ENCODE measurements around the gene MYL10. TPM values are rescaled to one million over a fixed set of nuclear protein-coding genes. Genes with fewer than 3 reads are reported as not detected.

The MYL10 gene
- total RNA-seq, 4 donors from 2014 or later: not detected

DNA sequence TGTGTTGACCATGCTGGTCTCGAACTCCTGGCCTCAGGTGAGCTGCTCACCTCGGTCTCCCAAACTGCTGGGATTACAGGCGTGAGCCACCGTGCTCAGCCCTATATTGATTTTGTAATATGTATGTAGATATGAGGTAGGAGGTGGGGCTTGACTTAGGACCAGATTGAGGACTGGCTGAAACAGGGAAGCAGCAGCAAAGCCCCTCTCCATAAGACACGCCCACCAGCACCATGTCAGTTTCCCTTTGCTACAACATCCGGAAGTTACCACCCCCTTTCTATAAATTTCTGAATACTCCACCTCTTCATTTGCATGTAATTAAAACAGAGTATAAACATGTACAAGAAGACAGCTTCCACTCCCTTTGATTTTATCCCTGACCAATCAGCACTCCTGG is 47.9 kb upstream of the MYL10 start:
- Histone ChIP-seq H3K27me3 (no peaks in the 10 kb centered on the region), H3K4me3 (no peak overlapping the region), H3K36me3 (no peaks in the 10 kb centered on the region), H3K27ac (no peak overlapping the region), H3K9me3 (no peaks in the 10 kb centered on the region), H3K4me1 (peaks cover 0 to 7% (median 0%) of the 10 kb centered on the region in 4 donors)
- intact Hi-C loops (cut with DNase I; ENCODE audit: low total_unique reads): loop anchor here (5.0 kb wide), 1 partner anchor 565 kb away; no protein-coding TSS in a partner anchor
- 55 to 74% methylated on average over 2 to 6 of the region's 6 CpGs for WGBS, 2 donors (ENCODE audit: low coverage in 1 of 2)
- in situ Hi-C loops (cut with MboI; ENCODE audit: low pct_ligation_motif_present in 1 of 4, low pct_unique_long_range_greater_than_20kb in 1 of 4, low sequenced_read_pairs in 3 of 4): loop anchor here in 2 of 4 donors (25.0 kb wide), 1 partner anchor 560 kb away; no protein-coding TSS in a partner anchor
- no peak for DNase-seq
- TF ChIP-seq, protein P1, sequence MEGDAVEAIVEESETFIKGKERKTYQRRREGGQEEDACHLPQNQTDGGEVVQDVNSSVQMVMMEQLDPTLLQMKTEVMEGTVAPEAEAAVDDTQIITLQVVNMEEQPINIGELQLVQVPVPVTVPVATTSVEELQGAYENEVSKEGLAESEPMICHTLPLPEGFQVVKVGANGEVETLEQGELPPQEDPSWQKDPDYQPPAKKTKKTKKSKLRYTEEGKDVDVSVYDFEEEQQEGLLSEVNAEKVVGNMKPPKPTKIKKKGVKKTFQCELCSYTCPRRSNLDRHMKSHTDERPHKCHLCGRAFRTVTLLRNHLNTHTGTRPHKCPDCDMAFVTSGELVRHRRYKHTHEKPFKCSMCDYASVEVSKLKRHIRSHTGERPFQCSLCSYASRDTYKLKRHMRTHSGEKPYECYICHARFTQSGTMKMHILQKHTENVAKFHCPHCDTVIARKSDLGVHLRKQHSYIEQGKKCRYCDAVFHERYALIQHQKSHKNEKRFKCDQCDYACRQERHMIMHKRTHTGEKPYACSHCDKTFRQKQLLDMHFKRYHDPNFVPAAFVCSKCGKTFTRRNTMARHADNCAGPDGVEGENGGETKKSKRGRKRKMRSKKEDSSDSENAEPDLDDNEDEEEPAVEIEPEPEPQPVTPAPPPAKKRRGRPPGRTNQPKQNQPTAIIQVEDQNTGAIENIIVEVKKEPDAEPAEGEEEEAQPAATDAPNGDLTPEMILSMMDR (IDR thresholded peaks at IDR 0.05): no peak
- no peak for TF ChIP-seq EP300 (IDR thresholded peaks at IDR 0.05; ENCODE audit: low read depth)
- TF ChIP-seq POLR2A (IDR thresholded peaks at IDR 0.05): no peak
- no peak for TF ChIP-seq POLR2AphosphoS5 (IDR thresholded peaks at IDR 0.05)

DNA sequence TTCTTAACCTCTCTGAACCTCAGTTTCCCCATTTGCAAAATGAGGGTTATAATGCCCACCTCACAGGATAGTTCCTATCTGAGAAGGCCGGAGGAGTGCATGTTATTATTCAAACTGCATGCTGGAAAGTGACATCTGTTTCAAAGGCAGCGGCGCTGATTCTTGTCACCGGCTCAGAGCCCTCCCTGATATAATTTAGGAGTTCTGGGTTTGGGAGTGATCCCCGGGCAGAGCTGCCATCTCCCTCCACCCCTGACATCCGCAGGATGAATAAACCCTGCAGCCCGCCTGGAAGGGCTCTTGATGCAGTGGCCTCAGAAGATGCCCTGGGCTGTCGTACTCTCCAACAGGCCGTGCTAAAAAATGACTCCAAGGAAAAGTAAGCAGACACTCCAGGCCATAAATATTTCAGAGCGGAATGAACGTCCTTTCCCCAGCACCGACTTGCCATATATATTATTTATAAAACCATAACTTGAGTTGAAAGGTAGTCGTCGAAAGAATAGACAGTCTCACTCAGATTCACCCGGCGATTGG is 47.0 kb upstream of the MYL10 start:
- 82 to 97% methylated on average over 6 to 16 of the region's 16 CpGs for WGBS, 2 donors (ENCODE audit: low coverage in 1 of 2)
- no peak overlapping the region for H3K27ac ChIP-seq
- no peak for DNase-seq
- H3K4me3 ChIP-seq: no peak overlapping the region
- H3K4me1 ChIP-seq: peaks cover 0 to 2% (median 0%) of the 10 kb centered on the region in 4 donors
- in situ Hi-C loops (cut with MboI; ENCODE audit: low pct_ligation_motif_present in 1 of 4, low pct_unique_long_range_greater_than_20kb in 1 of 4, low sequenced_read_pairs in 3 of 4) (loop anchor here in 2 of 4 donors (25.0 kb wide), 1 partner anchor 561 kb away; no protein-coding TSS in a partner anchor), intact Hi-C loops (cut with DNase I; ENCODE audit: low total_unique reads) (loop anchor here (5.0 kb wide), 1 partner anchor 566 kb away; no protein-coding TSS in a partner anchor)
- no peaks in the 10 kb centered on the region for H3K27me3 ChIP-seq
- TF ChIP-seq EP300 (IDR thresholded peaks at IDR 0.05; ENCODE audit: low read depth) (no peak), POLR2A (IDR thresholded peaks at IDR 0.05) (no peak), POLR2AphosphoS5 (IDR thresholded peaks at IDR 0.05) (no peak)
- TF ChIP-seq, protein P1 (IDR thresholded peaks at IDR 0.05): no peak
- no peaks in the 10 kb centered on the region for H3K9me3 ChIP-seq
- H3K36me3 ChIP-seq: no peaks in the 10 kb centered on the region

DNA sequence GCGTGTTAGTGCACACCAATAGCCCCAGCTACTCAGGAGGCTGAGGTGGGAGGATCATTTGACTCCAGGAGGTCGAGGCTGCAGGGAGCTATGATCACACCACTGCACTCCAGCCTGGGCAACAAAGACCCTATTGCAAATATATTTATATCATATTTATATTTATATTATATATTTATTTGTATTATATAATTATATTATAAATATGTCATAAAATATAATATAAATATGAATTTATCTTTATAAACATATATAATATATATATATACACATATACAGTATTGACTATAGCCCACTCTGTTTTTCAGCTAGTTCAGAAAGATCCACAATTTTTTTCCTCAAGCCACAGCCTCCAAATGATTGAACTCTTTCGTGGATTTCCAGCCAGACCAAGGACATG is 45.3 kb upstream of the MYL10 start:
- no peaks in the 10 kb centered on the region for H3K36me3 ChIP-seq
- no peaks in the 10 kb centered on the region for H3K9me3 ChIP-seq
- WGBS, 2 donors (ENCODE audit: low coverage in 1 of 2): 87 to 88% methylated on average over 3 of the region's 3 CpGs
- no peaks in the 10 kb centered on the region for H3K4me1 ChIP-seq
- H3K27me3 ChIP-seq: no peaks in the 10 kb centered on the region
- H3K27ac ChIP-seq: no peak overlapping the region
- intact Hi-C loops (cut with DNase I; ENCODE audit: low total_unique reads) (no loop called here), in situ Hi-C loops (cut with MboI; ENCODE audit: low pct_ligation_motif_present in 1 of 4, low pct_unique_long_range_greater_than_20kb in 1 of 4, low sequenced_read_pairs in 3 of 4) (no loop called here)
- no peak for DNase-seq
- TF ChIP-seq EP300 (IDR thresholded peaks at IDR 0.05; ENCODE audit: low read depth) (no peak), POLR2AphosphoS5 (IDR thresholded peaks at IDR 0.05) (no peak)
- no peak overlapping the region for H3K4me3 ChIP-seq

DNA sequence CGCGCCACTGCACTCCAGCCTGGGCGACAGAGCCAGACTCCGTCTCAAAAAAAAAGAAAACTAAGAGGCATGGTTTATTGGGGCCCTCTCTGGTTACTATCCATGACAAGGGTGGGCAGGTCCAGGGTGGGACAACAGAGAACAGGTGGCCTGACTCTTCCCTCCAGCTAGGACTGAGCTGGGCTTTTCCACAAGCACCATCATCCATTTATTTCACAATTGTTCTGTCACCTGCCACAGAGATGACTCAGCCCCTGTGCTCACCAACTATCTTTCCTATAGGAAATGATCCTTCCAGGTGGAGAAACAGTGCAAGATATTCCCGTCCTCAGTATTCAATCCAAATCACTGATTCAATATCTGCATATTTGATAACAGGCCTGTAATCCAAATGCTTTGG is 44.9 kb upstream of the MYL10 start:
- DNase-seq: no peak
- Histone ChIP-seq H3K9me3 (no peaks in the 10 kb centered on the region), H3K36me3 (no peaks in the 10 kb centered on the region), H3K27me3 (no peaks in the 10 kb centered on the region), H3K27ac (no peak overlapping the region), H3K4me1 (no peaks in the 10 kb centered on the region), H3K4me3 (no peak overlapping the region)
- intact Hi-C loops (cut with DNase I; ENCODE audit: low total_unique reads) (no loop called here), in situ Hi-C loops (cut with MboI; ENCODE audit: low pct_ligation_motif_present in 1 of 4, low pct_unique_long_range_greater_than_20kb in 1 of 4, low sequenced_read_pairs in 3 of 4) (no loop called here)
- TF ChIP-seq POLR2A (IDR thresholded peaks at IDR 0.05) (no peak), POLR2AphosphoS5 (IDR thresholded peaks at IDR 0.05) (no peak), EP300 (IDR thresholded peaks at IDR 0.05; ENCODE audit: low read depth) (no peak)
- TF ChIP-seq, protein P1 (IDR thresholded peaks at IDR 0.05): no peak
- WGBS, 2 donors (ENCODE audit: low coverage in 1 of 2): 83 to 93% methylated on average over 1 to 5 of the region's 5 CpGs

DNA sequence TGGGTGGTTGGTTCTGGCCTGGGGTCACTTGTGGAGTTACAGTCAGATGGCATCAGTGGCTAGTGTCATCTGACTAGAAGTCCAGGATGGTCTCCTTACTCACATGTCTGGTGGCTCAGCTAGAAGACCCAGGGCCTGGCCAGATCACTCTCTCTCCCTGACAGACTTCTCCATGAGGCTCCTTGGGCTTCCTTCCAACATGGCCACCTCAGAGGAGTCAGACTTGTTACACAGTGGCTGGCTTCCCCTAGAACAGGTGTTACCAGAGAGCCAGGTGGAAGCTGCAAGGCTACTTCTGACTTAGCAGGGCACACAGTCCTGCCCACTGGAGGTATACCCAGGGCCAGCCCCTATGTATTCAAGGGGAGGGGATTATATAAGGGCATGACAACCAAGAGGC is 44.2 kb upstream of the MYL10 start:
- in situ Hi-C loops (cut with MboI; ENCODE audit: low pct_ligation_motif_present in 1 of 4, low pct_unique_long_range_greater_than_20kb in 1 of 4, low sequenced_read_pairs in 3 of 4): no loop called here
- Histone ChIP-seq H3K4me1 (no peaks in the 10 kb centered on the region), H3K4me3 (no peak overlapping the region), H3K9me3 (no peaks in the 10 kb centered on the region), H3K27ac (no peak overlapping the region), H3K27me3 (no peaks in the 10 kb centered on the region), H3K36me3 (no peaks in the 10 kb centered on the region)
- intact Hi-C loops (cut with DNase I; ENCODE audit: low total_unique reads): no loop called here
- TF ChIP-seq POLR2AphosphoS5 (IDR thresholded peaks at IDR 0.05) (no peak), POLR2A (IDR thresholded peaks at IDR 0.05) (no peak), EP300 (IDR thresholded peaks at IDR 0.05; ENCODE audit: low read depth) (no peak)
- TF ChIP-seq, protein P1 (IDR thresholded peaks at IDR 0.05): no peak
- no peak for DNase-seq

Measured in transverse colon (tissue), 4 donors.